ENCODE measurements around the gene BLNK.

Gene BLNK

DNA sequence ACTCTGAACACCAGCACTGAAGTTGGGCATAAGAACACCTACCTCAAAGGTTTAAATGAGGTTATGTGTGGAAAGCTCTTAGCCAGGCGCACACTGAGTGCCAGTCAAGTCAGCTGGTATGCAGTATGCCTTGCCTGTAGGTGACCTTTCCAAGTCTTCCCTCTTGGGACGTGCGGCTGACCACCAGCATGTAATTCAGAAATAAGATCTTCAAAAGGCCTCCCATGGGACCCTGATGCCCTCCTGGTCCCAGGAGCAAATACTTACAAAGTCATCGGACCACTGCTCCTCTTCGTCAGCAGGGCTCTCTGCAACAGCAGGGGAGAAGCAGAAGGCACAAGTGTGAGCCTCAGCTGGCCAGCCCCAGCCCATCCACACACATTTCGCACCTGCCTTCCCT is 40.8 kb downstream of the BLNK start:
- H3K4me3 ChIP-seq = no peak overlapping the region
- no peak for DNase-seq (ENCODE audit: low spot score)
- TF ChIP-seq, protein P1, sequence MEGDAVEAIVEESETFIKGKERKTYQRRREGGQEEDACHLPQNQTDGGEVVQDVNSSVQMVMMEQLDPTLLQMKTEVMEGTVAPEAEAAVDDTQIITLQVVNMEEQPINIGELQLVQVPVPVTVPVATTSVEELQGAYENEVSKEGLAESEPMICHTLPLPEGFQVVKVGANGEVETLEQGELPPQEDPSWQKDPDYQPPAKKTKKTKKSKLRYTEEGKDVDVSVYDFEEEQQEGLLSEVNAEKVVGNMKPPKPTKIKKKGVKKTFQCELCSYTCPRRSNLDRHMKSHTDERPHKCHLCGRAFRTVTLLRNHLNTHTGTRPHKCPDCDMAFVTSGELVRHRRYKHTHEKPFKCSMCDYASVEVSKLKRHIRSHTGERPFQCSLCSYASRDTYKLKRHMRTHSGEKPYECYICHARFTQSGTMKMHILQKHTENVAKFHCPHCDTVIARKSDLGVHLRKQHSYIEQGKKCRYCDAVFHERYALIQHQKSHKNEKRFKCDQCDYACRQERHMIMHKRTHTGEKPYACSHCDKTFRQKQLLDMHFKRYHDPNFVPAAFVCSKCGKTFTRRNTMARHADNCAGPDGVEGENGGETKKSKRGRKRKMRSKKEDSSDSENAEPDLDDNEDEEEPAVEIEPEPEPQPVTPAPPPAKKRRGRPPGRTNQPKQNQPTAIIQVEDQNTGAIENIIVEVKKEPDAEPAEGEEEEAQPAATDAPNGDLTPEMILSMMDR (IDR thresholded peaks at IDR 0.05) = no peak
- no peak overlapping the region for H3K27ac ChIP-seq

DNA sequence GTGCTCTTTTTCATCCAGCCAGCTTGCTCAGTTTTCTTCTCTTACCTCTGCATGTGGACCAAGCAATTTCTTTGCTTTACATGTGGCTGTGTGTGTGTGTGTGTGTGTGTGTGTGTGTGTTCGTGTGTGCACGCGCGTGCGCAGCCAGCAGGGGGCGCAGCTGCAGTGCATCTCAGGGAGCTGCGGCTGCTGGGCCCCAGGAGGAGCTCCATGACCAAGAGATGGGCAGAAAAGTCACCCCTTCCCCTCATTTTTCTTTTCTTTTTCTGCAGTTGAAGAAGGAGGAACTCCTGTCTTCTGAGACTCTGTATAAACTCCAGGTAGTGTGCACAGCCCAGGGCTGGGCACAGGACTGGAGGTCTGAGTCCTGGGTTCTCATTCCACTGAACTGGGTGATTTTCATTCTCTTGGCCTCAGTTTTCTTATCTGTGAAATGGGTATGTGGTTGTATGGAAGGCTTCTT is 41.8 kb downstream of the BLNK start:
- no peak for DNase-seq (ENCODE audit: low spot score)
- TF ChIP-seq, protein P1 (IDR thresholded peaks at IDR 0.05) = peak; percentile 64
- H3K27ac ChIP-seq = no peak overlapping the region

GRCh38 chr10:96228408-96228994 is 42.9 kb downstream of the BLNK start:
- Histone ChIP-seq H3K4me3 (no peak overlapping the region), H3K27ac (no peak overlapping the region)
- TF ChIP-seq, protein P1 (IDR thresholded peaks at IDR 0.05) = no peak
- no peak for DNase-seq (ENCODE audit: low spot score)

More for the DNA sequence above, 41.8 kb downstream of the BLNK start:
- H3K4me3 ChIP-seq = no peak overlapping the region

DNA sequence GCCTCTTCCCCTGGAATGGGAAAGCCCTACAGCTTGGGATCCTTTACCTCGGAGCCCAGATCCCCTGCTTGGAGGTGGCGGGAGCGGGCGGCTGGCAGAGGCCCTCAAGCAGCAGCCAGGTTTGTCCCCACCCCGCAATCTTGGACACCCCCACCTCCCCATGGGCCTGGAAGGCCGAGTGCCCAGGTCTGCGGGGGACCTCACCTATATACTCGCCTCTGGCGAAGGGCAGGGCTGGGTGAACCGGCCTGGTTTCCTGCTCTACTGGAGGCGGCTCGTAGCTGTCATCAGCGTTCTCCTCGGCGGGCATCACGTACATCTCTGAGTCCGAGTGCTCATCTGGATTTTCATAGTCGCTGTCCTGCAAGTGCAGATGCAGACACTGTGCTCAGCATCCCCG is 44.2 kb downstream of the BLNK start:
- TF ChIP-seq, protein P1 (IDR thresholded peaks at IDR 0.05) = no peak
- DNase-seq (ENCODE audit: low spot score) = no peak
- Histone ChIP-seq H3K4me3 (no peak overlapping the region), H3K27ac (no peak overlapping the region)

DNA sequence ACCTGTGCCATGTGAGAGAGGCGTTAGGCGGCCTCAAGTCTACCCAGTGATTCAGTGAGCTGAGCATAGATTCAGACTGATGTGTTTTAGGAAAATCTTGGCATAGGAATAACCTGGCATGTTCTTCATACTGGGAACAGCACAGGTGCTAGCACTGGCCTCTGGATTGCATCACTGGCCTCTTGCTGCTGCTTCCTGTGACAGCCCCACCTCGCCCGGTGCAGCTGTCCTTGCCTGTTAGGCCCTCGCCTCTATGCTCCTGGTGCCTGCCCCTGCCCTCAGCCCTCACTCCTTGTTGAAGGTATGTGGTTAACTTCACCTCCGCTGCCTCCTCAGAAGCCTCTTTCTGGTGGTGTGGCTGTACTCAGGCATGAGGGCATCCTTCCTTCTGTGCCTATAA is 46.2 kb downstream of the BLNK start:
- TF ChIP-seq, protein P1 (IDR thresholded peaks at IDR 0.05) = no peak
- no peak for DNase-seq (ENCODE audit: low spot score)
- Histone ChIP-seq H3K27ac (no peak overlapping the region), H3K4me3 (no peak overlapping the region)

DNA sequence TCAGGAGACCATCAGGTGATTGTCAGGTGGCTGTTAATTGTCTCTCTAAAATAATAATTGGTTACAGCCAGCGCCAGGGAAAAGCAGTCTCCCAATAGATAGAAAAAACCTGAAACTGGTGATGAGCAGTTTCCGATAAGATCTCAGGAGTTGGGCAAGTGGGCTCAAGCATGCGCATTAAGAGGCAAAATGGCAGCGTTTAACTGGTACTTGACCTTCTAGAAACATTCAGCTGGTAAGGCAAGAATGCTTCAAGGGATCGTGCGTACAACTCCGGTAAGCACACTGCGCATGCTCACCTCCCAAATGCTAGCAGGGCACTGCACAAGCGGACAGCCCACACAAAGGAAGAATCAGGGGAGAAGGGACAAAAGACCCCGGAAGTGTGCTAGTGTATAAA is 48.5 kb downstream of the BLNK start:
- TF ChIP-seq, protein P1 (IDR thresholded peaks at IDR 0.05) = no peak
- Histone ChIP-seq H3K4me3 (no peak overlapping the region), H3K27ac (no peak overlapping the region)
- no peak for DNase-seq (ENCODE audit: low spot score)

GRCh38 chr10:96222441-96222840 is 48.9 kb downstream of the BLNK start:
- Histone ChIP-seq H3K27ac (no peak overlapping the region), H3K4me3 (no peak overlapping the region)
- DNase-seq (ENCODE audit: low spot score) = no peak
- TF ChIP-seq, protein P1 (IDR thresholded peaks at IDR 0.05) = no peak

Measured in coronary artery (tissue), 2 donors.